SK-N-SH (cell line): Measurements from ENCODE around the gene RAB1B. TPM values are rescaled to one million over a fixed set of nuclear protein-coding genes. Genes with fewer than 3 reads are reported as not detected.

Source experiments
- CTCF ChIA-PET: fragments of 300-600, 350-600 bp; formaldehyde crosslinking; extraction: SDS; loops from one replicate; lab custom pipeline; 2021; lab: Yijun Ruan, JAX
- POLR2A ChIA-PET: fragments of 350-600 bp; sonication (Branson Sonifier 250); formaldehyde crosslinking; extraction: SDS; loops from one replicate; lab custom pipeline; 2020; ENCODE audit warnings: antibody characterized with exemption, inconsistent platforms; lab: Yijun Ruan, JAX
- DNase-seq: peaks from one replicate; pipeline ENCODE4 v3.0.0; 2012
- H2AFZ ChIP-seq: fragments of 200-600 bp; sonication (generic); 2 replicates; pipeline ENCODE4 v1.8.1; 2016; ENCODE audit warnings: antibody characterized with exemption, mild to moderate bottlenecking, low read depth
- H3F3A ChIP-seq: fragments of 200-600 bp; sonication (generic); replicated peaks from 2 replicates; pipeline ENCODE3; 2016; ENCODE audit warnings: antibody characterized with exemption, mild to moderate bottlenecking; ENCODE audit not compliant: insufficient read depth
- H3K27ac ChIP-seq, 2 experiments: fragments of 200-500 bp in 1 of 2; fragments of 200-600 bp in 1 of 2; sonication (Bioruptor generic) in 1 of 2; sonication (generic), shearing (Covaris generic) in 1 of 2; 2 replicates each; pipeline versions ENCODE4 v1.5.1 to v1.6.1; 2014 to 2016; ENCODE audit warnings: low read depth in 2 of 2, inconsistent platforms in 1 of 2, low read length in 1 of 2, mild to moderate bottlenecking in 1 of 2, mixed read lengths in 1 of 2
- H3K27me3 ChIP-seq: fragments of 200-600 bp; sonication (generic), shearing (Covaris generic); 2 replicates; pipeline ENCODE4 v1.6.1; 2016; ENCODE audit warnings: mixed run types; ENCODE audit not compliant: insufficient read depth
- H3K36me3 ChIP-seq, 2 experiments: fragments of 200-500 bp in 1 of 2; fragments of 200-600 bp in 1 of 2; sonication (Bioruptor generic) in 1 of 2; sonication (generic) in 1 of 2; replicated peaks in 1 of 2; 2 replicates each; pipeline versions ENCODE3 to v1.5.1; 2014 to 2016; ENCODE audit warnings: low read length in 1 of 2, mild to moderate bottlenecking in 1 of 2; ENCODE audit not compliant: insufficient read depth in 2 of 2, control insufficient read depth in 1 of 2
- H3K4me1 ChIP-seq, 2 experiments: fragments of 200-500 bp in 1 of 2; fragments of 200-600 bp in 1 of 2; sonication (Bioruptor generic) in 1 of 2; sonication (generic), shearing (Covaris generic) in 1 of 2; 2 replicates each; pipeline versions ENCODE4 v1.5.1 to v1.6.1; 2014 to 2016; ENCODE audit warnings: low read depth in 1 of 2, low read length in 1 of 2, mixed run types in 1 of 2; ENCODE audit not compliant: insufficient read depth in 2 of 2, control insufficient read depth in 1 of 2
- H3K4me2 ChIP-seq: fragments of 200-600 bp; sonication (generic), shearing (Covaris generic); 2 replicates; pipeline ENCODE4 v1.6.1; 2017; ENCODE audit warnings: mixed run types
- H3K4me3 ChIP-seq, 2 experiments: fragments of 200-500 bp in 1 of 2; fragments of 200-600 bp in 1 of 2; sonication (Bioruptor generic) in 1 of 2; sonication (generic), shearing (Covaris generic) in 1 of 2; 2 replicates each; pipeline versions ENCODE4 v1.5.1 to v1.8.1; 2014 to 2016; ENCODE audit warnings: low read depth in 2 of 2, inconsistent platforms in 1 of 2, low read length in 1 of 2, mild to moderate bottlenecking in 1 of 2, mixed read lengths in 1 of 2, moderate library complexity in 1 of 2
- H3K79me2 ChIP-seq: fragments of 200-600 bp; sonication (generic); 2 replicates; pipeline ENCODE4 v1.8.1; 2017; ENCODE audit warnings: mild to moderate bottlenecking; ENCODE audit not compliant: insufficient read depth
- H3K9ac ChIP-seq: fragments of 200-600 bp; sonication (generic); 2 replicates; pipeline ENCODE4 v1.6.1; 2017; ENCODE audit warnings: mixed run types
- H3K9me2 ChIP-seq: fragments of 200-600 bp; sonication (generic); 2 replicates; pipeline ENCODE4 v1.6.1; 2017; ENCODE audit warnings: mixed run types
- H3K9me3 ChIP-seq: fragments of 200-600 bp; sonication (generic); 2 replicates; pipeline ENCODE4 v1.6.1; 2017; ENCODE audit warnings: mixed run types, mild to moderate bottlenecking, moderate library complexity
- H4K20me1 ChIP-seq: fragments of 200-600 bp; sonication (generic); 2 replicates; pipeline ENCODE4 v1.6.1; 2017; ENCODE audit warnings: mild to moderate bottlenecking, mixed run types; ENCODE audit not compliant: insufficient read depth
- CTCF ChIP-seq: fragments of 200-600 bp; sonication (generic); IDR thresholded peaks from 2 replicates; pipeline ENCODE4 v1.6.1; 2017; ENCODE audit warnings: antibody characterized with exemption, mild to moderate bottlenecking, moderate library complexity
- ELF1 ChIP-seq: IDR thresholded peaks from 2 replicates; pipeline ENCODE4 v1.4.0; 2012
- EP300 ChIP-seq, 2 experiments: IDR thresholded peaks; 2 replicates each; pipeline versions ENCODE4 v1.4.0 to v1.6.1; 2012; ENCODE audit warnings: borderline replicate concordance in 1 of 2, low read depth in 1 of 2, low read length in 1 of 2
- EZH2phosphoT487 ChIP-seq: fragments of 200-600 bp; sonication (generic); IDR thresholded peaks from 2 replicates; pipeline ENCODE4 v1.6.1; 2017; ENCODE audit warnings: low read depth, mixed run types, mild to moderate bottlenecking, antibody characterized with exemption, moderate library complexity, borderline replicate concordance
- FOXM1 ChIP-seq: IDR thresholded peaks from 2 replicates; pipeline ENCODE4 v1.4.0; 2012; ENCODE audit warnings: low read depth, mild to moderate bottlenecking
- GABPA ChIP-seq: IDR thresholded peaks from 2 replicates; pipeline ENCODE4 v1.4.0; 2012; ENCODE audit warnings: low read depth, mild to moderate bottlenecking
- GATA2 ChIP-seq: sonication (generic); formaldehyde crosslinking; IDR thresholded peaks from 2 replicates; pipeline ENCODE4 v1.5.0; 2020; ENCODE audit warnings: mild to moderate bottlenecking, missing genetic modification reagents
- IRF3 ChIP-seq: fragments of 150-350 bp; IDR thresholded peaks from 2 replicates; pipeline ENCODE4 v1.6.1; 2016; ENCODE audit warnings: mild to moderate bottlenecking, low read depth, low read length
- JUND ChIP-seq: IDR thresholded peaks from 2 replicates; pipeline ENCODE4 v1.4.0; 2012
- MEF2A ChIP-seq: IDR thresholded peaks from 2 replicates; pipeline ENCODE4 v1.4.0; 2012; ENCODE audit warnings: low read depth, borderline replicate concordance
- NFIC ChIP-seq: IDR thresholded peaks from 2 replicates; pipeline ENCODE4 v1.4.0; 2012; ENCODE audit warnings: borderline replicate concordance
- PBX3 ChIP-seq: IDR thresholded peaks from 2 replicates; pipeline ENCODE4; 2012
- RAD21 ChIP-seq: IDR thresholded peaks from 2 replicates; pipeline ENCODE4 v1.6.1; 2012; ENCODE audit warnings: mild to moderate bottlenecking, low read length
- RFX5 ChIP-seq: IDR thresholded peaks from 2 replicates; pipeline ENCODE4 v1.6.1; 2012; ENCODE audit warnings: mild to moderate bottlenecking, improper control_type of control experiment, low read length
- RXRA ChIP-seq: IDR thresholded peaks from 2 replicates; pipeline ENCODE4 v1.4.0; 2012; ENCODE audit warnings: low read depth, mild to moderate bottlenecking, borderline replicate concordance
- SMC3 ChIP-seq: IDR thresholded peaks from 2 replicates; pipeline ENCODE4 v1.6.1; 2012; ENCODE audit warnings: low read depth, low read length, improper control_type of control experiment
- TAF1 ChIP-seq: IDR thresholded peaks from 2 replicates; pipeline ENCODE4 v1.6.1; 2012; ENCODE audit warnings: low read depth, mild to moderate bottlenecking, low read length, moderate library complexity, borderline replicate concordance
- TEAD4 ChIP-seq: IDR thresholded peaks from 2 replicates; pipeline ENCODE4 v1.4.0; 2012; ENCODE audit warnings: mild to moderate bottlenecking, borderline replicate concordance; ENCODE audit not compliant: insufficient read depth
- USF1 ChIP-seq: IDR thresholded peaks from 2 replicates; pipeline ENCODE4 v1.4.0; 2012; ENCODE audit warnings: low read depth, borderline replicate concordance
- YY1 ChIP-seq: IDR thresholded peaks from 2 replicates; pipeline ENCODE4 v1.4.0; 2012; ENCODE audit warnings: low read depth, mild to moderate bottlenecking
- WGBS: methylation state at CpG from one replicate; pipeline ENCODE4 v1.1.6; 2017; ENCODE audit warnings: low lambda C conversion rate; 5-methylcytosine and 5-hydroxymethylcytosine counted together
- polyA plus RNA-seq, 3 experiments: library from polyadenylated mRNA; depleted of rRNA; stranded (reverse); fragments of >200 nt; gene quantifications; 2 replicates each; pipeline ENCODE4 v1.2.3, GENCODE V29; 2012
- TF ChIP-seq, protein P1 (sequence below): IDR thresholded peaks from 2 replicates; pipeline ENCODE4 v1.4.0; 2012; ENCODE audit warnings: low read depth

RAB1B gene
- polyA plus RNA-seq, 1 of the 3 experiments (the other 2 are of a cell fraction) = 208 TPM

DNA sequence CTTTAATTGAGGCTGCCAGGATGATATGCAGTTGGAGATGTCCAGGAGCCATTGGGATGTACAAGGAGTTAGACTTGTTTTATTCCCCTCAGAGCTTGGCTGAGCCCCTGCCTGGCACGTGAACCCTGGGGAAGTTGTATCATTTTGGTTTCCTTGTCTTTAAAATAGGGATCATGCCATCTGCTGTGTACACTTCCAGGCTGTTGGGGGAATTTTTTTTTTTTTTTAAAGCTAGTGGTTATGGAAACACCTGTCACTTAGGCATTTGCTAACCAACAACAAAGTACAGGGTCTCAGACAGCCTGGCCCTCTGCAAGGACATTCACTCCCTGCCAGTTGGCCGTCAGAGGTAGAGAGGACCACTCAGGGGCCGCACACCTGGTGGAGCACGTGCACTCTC is 8.5 kb upstream of the RAB1B start (continued):
- TF ChIP-seq CTCF (no peak), EP300 (IDR thresholded peaks at IDR 0.05; ENCODE audit: borderline replicate concordance in 1 of 2, low read depth in 1 of 2, low read length in 1 of 2) (no peak)

DNA sequence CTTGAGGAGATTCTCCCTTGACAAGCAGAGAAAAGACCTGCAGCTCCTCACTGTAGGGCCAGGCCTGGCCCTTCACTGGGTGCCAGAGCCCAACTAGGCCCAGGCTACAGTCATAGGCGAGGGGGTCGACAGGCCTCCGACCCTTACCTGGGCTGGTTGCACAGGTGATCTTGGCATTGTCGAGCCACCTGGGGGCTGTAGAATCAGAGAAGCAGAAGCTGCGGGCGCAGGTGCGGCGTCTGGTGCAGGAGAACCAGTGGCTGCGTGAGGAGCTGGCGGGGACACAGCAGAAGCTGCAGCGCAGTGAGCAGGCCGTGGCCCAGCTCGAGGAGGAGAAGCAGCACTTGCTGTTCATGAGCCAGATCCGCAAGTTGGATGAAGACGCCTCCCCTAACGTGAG is 6.9 kb upstream of the RAB1B start:
- POLR2A ChIA-PET = interaction anchor here (0.6 kb wide), 1 partner anchor 368 kb away, joined by 3 read pairs; no protein-coding TSS in a partner anchor
- H3K27ac ChIP-seq = no peak overlapping the region
- no peaks in the 10 kb centered on the region for H3K9me2 ChIP-seq
- H3F3A ChIP-seq = peaks cover 19% of the 10 kb centered on the region
- no peak for DNase-seq
- H3K4me2 ChIP-seq = no peak overlapping the region
- no peak for TF ChIP-seq TAF1
- no peak for TF ChIP-seq TEAD4
- no peak for TF ChIP-seq RFX5
- no peak for TF ChIP-seq RXRA
- no peak for TF ChIP-seq ELF1
- no peak for TF ChIP-seq MEF2A
- no peak for TF ChIP-seq FOXM1
- no peak for TF ChIP-seq YY1
- no peak for TF ChIP-seq IRF3
- no peak for TF ChIP-seq PBX3
- TF ChIP-seq GABPA = no peak
- TF ChIP-seq EZH2phosphoT487 = no peak
- TF ChIP-seq GATA2 (CRISPR knock-in tag) = no peak
- TF ChIP-seq NFIC = no peak
- TF ChIP-seq JUND = no peak
- TF ChIP-seq, protein P1, sequence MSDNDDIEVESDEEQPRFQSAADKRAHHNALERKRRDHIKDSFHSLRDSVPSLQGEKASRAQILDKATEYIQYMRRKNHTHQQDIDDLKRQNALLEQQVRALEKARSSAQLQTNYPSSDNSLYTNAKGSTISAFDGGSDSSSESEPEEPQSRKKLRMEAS = no peak
- no peak for TF ChIP-seq RAD21
- TF ChIP-seq USF1 = no peak
- TF ChIP-seq SMC3 = no peak
- no peak for TF ChIP-seq EP300 (IDR thresholded peaks at IDR 0.05; ENCODE audit: borderline replicate concordance in 1 of 2, low read depth in 1 of 2, low read length in 1 of 2)
- TF ChIP-seq, all 33 proteins: peak for 0
- Histone ChIP-seq H3K36me3 (peaks cover 24 to 62% of the 10 kb centered on the region in 2 experiments), H3K4me3 (no peak overlapping the region), H3K27me3 (no peaks in the 10 kb centered on the region), H3K9me3 (no peaks in the 10 kb centered on the region), H4K20me1 (peaks cover 19% of the 10 kb centered on the region), H3K4me1 (peaks cover 0 to 17% of the 10 kb centered on the region in 2 experiments; a peak in 2 of 4 replicates), H3K9ac (no peak overlapping the region), H3K79me2 (peaks cover 26% of the 10 kb centered on the region), H2AFZ (no peak overlapping the region)
- WGBS = 98% methylated on average over 11 of the region's 16 CpGs
- CTCF ChIA-PET = interaction anchor here (0.9 to 1.4 kb wide), 2 partner anchors 50 to 193 kb away, joined by 3 to 5 read pairs; no protein-coding TSS in a partner anchor
